C1 segment of cervical spinal cord (tissue), 14 donors: Measurements from ENCODE around the gene GPR65.

Experiments used
- DNase-seq, 14 donors: peaks; one replicate each; lab custom pipeline; 2025; lab: John Stamatoyannopoulos, UW

GPR65 gene

DNA sequence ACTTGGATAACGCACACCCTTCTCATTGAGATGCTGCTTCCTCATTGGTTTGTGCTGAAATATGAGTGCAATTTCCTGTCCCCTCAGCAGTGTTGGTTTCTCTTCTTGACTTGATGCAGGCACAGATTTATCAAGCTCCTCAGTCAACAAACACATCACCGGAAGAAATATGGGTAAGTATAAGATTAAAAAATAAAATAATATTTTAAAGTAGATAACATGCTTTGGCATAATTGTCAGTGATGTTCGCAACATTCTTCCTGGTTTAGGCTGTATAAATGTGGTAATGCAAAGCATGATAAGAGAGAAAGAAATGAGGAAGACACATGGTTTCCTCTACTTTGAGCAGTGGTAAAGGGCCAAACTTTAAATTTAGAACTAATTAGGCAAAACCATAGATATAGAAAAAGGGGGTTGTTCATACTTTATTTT is at the start of gene GPR65:
GPR65 (plus strand) TSS at position 86 of the 432 bp plus-strand sequence. CDS start 5,713 bp downstream, outside the sequence.
- DNase-seq, result no peak

- no peak for DNase-seq
These were observed 49.4 kb upstream of the GPR65 start for GRCh38 chr14:87955501-87955900.

- no peak for DNase-seq
These were observed 44.7 kb upstream of the GPR65 start for GRCh38 chr14:87960013-87960787.

DNA sequence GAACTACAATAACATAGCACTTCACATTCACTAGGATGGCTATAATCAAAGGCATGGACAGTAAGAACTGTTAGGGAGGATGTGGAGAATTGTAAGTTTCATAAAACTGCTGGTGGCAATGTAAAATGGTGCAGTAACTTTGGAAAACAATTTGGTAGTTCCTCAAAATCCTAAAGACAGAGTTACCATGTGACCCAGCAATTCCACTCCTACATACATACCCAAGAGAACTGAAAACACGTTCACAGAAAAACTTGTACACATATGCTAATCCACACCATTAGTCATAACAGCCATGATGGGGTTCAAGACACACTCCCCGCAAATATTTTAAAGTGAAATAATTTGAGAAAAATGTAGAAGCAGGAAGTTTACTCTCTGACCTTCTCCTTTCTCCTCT is 43.7 kb upstream of the GPR65 start:
- no peak for DNase-seq

GRCh38 chr14:87966816-87967215 is 38.1 kb upstream of the GPR65 start:
- no peak for DNase-seq

GRCh38 chr14:87967496-87967895 is 37.4 kb upstream of the GPR65 start:
- no peak for DNase-seq

- DNase-seq, result no peak
These were observed 33.9 kb upstream of the GPR65 start for GRCh38 chr14:87971010-87971409.

DNA sequence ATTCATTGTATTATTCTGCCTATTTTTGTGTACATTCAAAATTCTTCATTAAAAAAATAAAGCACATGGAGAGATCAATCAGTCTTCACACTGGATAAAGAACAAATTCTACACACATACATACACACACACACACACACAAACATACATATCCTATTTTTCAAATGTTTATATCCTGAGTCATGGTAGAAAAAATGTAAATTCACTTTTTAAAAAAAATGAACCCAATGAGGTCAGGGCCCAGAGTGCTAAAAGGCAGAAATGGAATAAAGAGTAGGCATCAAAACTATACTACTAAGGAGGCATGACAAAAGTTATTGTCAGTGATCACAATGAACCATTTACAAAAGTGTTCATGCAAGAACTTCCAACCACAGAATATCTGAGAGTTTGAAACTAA is 29.3 kb upstream of the GPR65 start:
- DNase-seq, result no peak

- DNase-seq, result no peak
These were observed 25.2 kb upstream of the GPR65 start for GRCh38 chr14:87979689-87980088.

- DNase-seq, result no peak
These were observed 15.5 kb upstream of the GPR65 start for GRCh38 chr14:87989221-87989955.

DNA sequence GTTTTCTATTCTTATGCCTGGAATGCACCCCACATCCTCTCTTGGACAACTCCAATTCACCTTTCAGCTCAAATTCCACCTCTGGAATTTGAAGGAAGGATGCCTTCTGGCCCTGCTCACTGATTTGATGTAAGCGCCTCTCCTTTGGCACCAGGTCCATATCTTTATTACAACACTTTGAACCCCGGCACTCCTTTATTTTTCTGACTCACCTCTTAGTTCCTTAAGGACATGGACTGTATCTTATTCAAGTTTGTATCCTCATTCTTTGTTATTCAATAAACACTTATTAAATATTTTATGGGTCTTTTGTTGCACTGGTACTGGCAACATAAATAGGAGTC is 15.0 kb upstream of the GPR65 start:
- no peak for DNase-seq

DNA sequence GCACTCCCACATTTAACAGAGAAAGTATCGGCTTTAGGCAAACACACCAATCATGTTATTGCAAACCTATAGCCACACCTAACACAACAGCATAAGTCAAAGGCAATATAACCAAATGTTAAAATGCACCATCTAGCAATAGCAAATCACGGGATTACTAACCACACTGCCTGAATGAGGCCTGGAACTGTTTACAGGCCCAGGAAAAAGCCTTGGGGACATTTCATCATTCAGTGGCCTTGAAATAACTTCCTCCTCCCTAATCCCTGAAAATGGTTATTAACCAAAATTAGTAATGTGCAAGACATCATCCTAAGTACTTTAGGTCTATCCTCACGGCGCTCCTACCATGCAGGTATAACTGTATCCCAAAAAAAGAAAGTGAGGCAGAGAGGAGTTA is 14.3 kb upstream of the GPR65 start:
- DNase-seq, result no peak

GRCh38 chr14:87992346-87992717 is 12.6 kb upstream of the GPR65 start:
- peak in 5 of 14 donors; percentile 65 to 75 (median 69) for DNase-seq

- DNase-seq, result peak; percentile 43 to 95 (median 90)
These were observed 12.0 kb upstream of the GPR65 start, which contains the start of gene GALC for GRCh38 chr14:87992718-87993628. Gene GALC (minus strand): TSS chr14:87993182. CDS start chr14:87993164, 18 bp downstream.

- no peak for DNase-seq
These were observed 10.0 kb upstream of the GPR65 start for GRCh38 chr14:87994974-87995373.

DNA sequence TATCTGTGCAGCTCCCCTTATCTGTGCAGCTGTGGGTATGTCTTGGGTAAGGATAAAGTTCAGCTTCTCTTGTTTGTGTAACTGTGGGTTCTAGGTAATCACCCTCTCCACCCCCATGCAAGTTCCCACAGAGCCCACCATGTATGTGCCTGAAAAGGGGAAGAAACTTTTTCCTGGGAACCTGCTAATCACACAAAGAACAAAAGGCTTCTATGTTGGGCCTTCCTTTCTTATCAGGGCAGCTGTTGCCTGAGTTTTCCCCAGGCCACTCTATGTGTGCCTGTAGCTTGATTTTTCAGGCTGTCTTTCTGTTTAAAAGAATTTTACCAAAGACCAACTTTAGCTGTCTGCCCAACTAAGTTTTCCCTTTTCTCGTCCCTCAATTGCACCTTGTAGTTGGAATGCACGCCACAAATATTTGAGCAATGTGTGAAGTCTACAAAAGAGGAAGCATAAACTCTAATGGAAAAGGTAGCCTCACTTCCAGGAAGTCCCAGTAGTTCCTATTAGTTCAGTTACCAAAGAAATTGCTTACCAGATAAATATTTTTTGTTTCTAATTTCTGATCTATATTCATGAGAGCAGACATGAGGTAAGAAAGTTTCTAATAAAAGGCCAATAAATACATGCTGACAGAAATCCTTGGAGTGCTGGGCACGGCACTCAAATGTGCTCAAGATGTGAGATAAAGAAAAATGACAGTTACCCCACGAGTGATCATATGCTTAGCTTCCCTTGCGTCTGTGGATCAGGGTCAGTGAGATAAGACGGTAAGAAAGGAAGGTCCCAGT is 9.2 kb upstream of the GPR65 start:
- no peak for DNase-seq

GRCh38 chr14:87996291-87996592 is 8.7 kb upstream of the GPR65 start:
- no peak for DNase-seq

GRCh38 chr14:87998482-87998881 is 6.5 kb upstream of the GPR65 start:
- DNase-seq, result no peak

- DNase-seq, result no peak
These were observed 5.7 kb upstream of the GPR65 start for GRCh38 chr14:87999277-87999676.

- peak in 1 of 14 donors; percentile 8 for DNase-seq
These were observed 2.4 kb upstream of the GPR65 start for GRCh38 chr14:88002421-88003075.

GRCh38 chr14:88003425-88003824 is 1.5 kb upstream of the GPR65 start:
- DNase-seq, result no peak
